ENCODE data around the gene ALOXE3. TPM values are rescaled to one million over a fixed set of nuclear protein-coding genes. Genes with fewer than 3 reads are reported as not detected.
"Not testable (repeated sequence)": the region's sequence is repeated elsewhere in the genome, so short reads cannot be mapped to it uniquely, and the experiment has no call there.

Gene ALOXE3
- polyA plus RNA-seq, 5 donors: not detected

DNA sequence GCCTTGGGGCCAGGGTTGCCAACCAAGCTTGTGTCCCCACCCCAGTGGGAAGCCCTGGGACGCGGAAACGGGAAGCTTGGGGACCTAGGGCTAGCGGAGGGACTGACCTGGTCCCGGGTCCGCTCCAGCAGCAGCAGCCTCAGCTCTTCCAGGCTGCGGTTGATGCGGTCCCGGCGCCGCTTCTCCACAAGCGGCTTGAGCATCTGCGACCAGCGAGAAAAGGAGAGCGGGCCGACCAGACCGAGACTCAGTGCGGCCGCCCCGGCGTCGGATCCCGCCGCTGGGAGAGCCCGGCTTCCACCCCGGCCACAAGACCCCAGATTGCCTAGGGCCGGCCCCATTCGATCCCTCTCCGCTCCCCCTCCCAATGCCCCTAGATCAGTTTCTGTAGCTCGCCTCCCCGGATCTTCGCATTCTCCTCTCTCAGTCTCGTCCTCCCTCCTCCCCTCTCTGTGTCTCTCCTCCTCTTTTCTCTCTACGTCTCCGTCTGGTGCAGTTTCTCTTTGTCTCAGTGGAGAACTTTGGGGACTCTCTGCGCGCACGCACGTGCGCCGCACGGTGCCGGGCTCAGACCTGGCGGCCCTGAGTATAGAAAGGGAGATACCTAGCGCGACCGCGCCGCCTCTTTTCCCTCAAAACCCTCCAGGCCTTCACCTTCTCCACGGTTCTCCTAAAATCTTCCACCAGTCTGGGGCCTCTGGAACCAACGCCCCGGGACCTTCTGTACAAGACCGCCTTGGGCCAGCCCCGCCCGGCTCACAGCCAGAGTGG is 4.8 kb upstream of the ALOXE3 start:
- DNase-seq: peak in 1 of 2 donors; percentile 15

DNA sequence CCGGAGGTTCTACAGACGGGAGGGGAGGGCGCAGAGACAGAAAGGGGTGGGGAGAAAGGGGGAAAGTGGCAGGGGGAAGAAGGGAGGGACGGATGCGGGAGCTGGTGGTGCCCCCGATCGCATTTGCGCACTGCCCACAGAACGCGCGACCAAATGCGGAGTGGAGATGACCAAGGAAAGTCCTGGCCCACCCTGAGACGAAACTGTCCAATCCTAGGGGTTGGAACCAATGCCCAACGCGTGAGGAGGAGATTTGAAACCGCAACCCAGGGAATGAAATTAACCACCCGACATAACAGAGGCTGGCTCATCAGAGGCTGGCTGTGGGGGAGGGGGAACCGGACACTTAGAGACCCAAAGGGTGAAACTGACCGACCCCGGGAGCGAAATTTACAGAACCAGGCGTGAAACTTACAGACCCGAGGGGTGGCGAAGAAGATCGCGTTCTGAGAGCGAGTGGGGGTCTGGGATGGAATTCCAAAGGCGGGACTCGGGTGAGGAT is 4.2 kb upstream of the ALOXE3 start:
- no peak for DNase-seq

DNA sequence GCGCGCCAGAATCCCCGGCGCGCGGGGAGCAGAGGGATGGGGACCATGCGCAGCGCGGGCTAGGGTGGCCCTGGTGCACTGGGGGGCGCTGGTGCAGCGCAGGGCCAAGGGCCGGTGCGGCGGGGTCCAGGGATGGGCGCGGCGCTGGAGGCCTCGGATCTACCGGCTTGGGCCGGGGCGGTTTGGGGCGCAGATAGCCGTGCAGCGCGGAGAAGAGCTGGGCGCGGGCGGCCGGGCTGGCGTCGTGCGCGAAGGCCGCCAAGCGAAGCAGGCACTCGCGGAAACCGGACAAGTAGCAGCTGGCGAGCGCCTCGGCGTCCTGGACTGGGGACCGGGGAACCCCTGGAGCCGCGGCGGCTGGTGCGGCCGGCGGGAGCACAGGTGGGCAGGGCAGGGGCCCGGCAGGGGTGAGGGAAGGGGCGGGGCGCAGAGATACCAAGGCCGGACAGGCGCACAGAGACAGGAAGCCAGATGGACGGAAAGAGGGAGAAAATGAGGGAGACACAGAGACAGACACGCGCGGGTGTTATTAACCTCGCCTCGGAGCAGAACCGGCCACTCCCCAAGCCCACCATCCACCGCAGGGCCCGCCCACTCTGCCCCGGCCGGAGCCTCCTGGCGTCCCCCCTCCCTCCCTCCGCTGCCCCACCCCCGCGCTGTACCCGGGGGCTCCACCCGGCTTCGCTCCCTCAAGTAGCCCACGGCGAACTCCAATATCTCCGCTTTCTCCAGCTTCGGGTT is 3.5 kb upstream of the ALOXE3 start:
- peak in 1 of 2 donors; percentile 56 for DNase-seq

DNA sequence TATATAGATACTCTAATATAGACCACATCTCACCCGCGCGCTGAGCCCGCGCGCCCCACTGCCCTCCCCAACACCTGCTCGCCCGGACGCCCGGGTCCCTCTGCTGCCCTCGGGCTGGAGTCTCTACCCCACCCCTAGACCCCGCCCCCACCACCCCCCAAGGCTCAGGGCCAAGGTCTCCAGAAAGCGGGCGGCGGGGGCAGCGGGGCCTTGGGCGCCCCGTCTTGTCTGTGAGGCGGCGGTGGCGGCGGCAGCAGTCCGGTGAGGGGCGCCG is 3.0 kb upstream of the ALOXE3 start:
- DNase-seq: no peak

DNA sequence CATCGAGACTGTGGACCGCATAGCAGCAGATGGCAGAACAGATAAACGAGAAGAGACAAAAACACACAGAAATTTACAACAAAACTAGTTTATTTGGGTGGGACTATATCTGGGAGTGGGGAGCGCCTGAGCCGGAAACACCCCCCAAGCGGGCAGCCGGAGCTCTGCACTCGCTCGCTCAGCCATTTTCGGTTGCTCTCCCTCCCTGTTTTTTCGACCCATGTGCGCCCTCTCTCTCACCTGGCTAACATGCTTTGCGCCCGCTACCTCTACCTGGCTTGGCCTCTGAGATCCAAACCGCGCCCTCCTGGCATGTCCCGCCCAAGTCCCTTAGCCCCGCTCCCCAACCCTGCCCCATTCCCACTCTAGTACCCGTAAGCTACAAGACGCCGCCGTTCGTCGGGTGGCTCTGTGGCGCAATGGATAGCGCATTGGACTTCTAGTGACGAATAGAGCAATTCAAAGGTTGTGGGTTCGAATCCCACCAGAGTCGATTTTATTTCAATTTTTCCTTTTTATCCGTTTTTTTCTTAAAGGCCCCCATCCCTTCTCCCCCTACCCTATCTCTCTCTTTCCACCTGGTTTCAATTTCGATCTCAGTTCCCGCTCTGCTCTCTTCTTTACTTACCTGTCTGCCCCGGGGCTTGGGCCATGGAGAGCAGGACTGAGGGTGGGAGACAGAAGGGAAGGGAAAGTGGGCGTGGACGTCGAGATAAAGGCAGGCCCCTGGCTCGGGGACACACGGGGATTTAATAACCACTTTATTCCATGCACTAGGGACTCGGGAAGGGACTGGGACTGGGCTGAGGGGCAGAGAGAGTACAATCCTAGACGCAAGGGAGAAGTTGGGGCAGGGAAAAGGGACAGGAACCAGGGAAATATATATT is 2.4 kb upstream of the ALOXE3 start:
- peak in 1 of 2 donors; percentile 39 for DNase-seq

DNA sequence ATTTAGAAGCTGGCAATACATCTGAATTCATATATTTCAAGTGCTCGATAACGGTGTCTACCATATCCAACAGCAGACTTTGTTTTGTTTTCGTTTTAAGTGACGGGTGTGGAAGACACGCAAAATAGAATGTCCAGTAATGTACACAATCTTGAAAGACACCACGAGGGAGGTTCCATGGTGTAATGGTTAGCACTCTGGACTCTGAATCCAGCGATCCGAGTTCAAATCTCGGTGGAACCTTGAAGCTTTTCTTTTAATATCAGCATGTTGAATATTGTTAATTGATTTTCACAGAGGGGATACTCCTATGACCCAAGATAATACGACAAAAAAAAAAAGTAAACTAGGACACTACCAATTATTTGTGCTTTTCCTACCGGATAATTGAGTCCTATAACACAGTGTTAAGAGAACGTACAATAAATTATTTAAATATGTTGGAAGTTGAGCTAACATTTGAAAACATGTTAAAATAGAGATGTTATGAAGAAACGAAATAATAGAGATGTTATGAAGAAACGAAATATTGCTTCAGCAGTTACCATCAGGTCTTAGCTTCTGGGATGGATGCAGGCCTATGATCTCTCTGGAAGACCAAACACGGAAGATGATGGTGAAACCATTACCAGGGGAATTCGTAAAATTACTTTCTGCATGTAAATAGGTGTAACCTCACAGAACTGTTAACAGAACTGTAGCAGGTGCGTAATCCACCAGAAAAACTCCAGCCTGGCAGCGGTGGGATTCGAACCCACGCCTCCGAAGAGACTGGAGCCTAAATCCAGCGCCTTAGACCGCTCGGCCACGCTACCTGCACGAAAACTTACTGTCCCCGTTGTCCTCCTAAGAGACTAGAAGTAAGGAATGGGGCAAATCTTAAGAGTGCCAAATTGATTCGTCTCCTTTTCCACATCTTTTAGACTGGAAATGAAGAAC is 1.5 kb upstream of the ALOXE3 start:
- peak; percentile 85 to 93 for DNase-seq

DNA sequence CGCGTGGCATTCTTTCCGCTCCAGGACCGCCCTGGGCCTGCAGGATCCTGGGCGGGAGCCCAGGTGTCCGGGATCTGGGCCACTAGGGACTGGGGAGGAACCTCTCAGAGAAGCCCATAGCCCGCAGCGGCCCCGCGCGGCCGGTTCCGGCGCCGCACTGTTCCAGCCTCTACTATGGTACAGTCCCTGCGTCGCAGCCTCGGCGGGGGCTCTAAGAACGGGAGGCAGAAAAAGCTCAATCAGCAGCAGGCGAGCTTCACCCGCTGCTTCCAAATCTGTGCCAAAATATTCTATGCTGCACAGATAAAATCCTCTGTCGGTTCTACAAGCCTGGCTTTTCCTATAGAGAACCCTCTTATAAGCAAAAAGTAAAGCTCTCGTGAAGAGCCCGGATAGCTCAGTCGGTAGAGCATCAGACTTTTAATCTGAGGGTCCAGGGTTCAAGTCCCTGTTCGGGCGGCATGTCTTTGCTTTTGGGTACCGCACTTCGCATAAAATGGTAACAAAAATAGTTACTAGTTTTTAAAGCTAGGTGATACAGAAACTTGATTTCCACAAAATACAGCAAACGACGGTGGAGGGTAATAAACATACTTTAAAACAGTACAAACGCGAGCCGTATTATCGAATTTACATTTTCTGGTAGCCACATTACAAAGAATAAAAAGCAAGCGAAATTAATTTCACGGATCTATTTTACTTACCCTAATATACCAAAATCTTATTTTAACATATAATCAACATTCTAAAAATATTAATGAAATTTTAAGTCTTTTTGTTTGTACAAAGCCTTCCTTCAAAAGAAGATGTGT is 661 bp upstream of the ALOXE3 start:
- peak; percentile 79 to 91 for DNase-seq

DNA sequence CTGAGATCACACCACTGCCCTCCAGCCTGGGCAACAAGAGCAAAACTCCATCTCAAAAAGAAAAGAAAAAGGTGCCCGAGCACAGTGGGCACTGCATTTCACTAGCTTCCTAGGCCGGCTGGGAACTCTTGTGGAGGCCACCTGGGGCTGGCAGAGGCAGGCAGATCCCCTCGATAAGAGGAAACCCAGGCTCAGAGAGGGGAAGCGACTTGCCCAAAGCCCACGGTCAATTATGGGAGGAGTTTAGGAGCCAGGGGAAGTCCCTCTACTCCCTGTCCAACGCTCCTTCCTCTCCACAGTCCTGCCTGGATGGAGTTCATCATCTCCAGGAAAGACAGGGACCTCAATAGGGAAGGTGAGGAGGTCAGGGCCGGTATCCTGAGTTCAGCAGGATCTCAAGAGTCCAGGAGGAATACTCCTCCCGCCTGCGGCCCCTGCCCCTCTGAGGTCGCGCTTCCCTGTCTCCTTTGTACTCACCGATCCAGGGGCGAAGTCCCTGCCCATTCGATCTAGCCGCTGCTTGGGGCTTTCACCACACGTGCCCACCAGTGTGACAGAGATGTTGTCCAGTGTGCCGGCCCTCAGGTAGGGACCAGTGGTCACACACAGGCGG is 841 bp downstream of the ALOXE3 start:
- DNase-seq: no peak

DNA sequence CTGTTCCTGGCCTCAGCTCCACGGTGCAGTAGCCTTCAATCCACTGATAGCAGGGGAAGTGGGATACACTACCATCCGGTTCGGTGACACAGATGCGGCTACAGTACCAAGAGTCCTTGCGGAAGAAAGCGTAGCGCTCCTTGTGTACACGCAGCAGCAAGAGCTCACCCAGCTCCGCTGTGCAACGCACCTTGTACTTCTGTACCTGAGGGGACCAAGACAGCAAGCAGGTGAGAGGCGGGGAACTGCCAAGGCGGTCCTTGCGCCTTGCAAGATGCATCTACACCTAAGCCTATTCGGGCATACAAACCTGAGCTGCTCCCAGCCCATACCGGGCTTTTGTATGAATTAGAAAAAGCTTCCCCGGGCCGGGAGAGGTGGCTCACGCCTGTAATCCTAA is 1.5 kb downstream of the ALOXE3 start:
- DNase-seq: no peak

DNA sequence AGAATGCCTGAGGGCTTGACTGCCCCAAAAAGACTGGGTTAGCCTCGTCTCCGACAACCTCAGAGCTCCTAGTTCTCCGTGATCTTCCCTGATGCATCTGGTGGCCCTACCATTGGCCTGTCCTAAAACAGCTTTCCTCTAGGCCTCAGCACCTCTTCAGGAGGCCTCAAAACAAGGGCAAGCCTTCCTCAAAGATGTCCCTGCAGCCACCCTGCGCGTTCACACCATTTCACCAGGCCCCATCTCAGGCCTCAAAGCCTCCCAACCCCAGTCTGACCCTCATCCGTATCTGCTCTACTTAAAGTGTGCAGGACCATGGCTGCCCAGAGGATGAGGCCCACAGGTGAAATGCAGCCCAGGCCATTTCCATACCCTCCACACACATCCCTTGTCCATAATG is 7.4 kb downstream of the ALOXE3 start:
- DNase-seq: no peak

DNA sequence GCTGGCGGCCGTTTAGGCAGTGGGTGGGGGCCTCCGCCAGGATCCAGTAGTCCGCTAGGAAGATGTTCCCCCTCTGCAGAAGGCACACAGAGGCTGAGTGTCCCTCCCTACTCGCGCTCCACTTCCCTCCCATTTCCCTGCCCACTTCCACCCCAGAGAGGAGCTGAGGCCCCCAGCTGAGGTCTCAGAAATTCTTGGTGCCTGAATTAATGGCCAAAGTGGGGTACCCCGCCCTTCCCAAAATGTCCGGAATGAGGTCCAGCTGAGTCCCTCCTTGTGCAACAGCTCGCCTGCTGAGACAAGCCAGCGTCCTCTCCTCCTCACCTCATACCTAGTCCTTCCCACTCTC is 7.9 kb downstream of the ALOXE3 start:
- DNase-seq: no peak

DNA sequence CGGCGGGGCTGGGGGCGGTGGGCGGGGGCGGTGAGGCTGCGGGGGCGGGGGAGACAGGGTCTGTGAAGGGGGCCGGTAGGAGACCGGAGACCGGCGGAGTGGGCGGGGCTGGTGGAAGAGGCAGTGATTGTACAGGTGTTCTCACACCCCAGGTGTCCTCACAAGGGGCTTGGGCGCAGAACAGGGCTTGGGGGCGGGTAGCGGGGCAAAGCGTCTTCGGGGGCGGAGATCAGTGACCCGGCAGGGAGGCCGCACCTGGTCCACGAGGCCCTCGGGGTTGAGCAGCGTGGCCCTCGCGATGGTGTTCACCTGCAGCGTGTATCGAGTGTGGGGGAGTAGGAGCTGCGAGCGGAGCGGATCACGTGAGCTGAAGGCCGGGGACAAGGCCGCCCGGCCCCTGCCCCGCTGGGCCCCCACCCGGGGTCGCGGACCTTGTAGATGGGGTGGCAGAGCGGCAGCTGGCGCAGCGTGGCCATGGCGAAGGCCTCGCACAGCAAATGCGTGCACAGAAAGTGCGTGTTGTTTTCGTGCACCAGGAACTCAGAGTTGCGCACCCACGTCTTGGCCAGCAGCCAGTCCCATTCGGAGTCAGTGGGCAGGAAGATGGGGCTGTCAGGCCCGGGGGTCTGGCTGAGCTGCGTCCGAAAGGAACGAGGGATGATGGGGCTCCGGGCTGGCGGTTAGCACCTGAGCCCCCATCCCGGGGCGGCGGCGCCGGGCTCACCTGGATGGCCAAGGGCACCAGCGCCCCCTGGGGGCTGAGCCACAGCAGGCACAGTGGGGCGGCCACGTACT is 8.5 kb downstream of the ALOXE3 start:
- peak; percentile 20 to 31 for DNase-seq

DNA sequence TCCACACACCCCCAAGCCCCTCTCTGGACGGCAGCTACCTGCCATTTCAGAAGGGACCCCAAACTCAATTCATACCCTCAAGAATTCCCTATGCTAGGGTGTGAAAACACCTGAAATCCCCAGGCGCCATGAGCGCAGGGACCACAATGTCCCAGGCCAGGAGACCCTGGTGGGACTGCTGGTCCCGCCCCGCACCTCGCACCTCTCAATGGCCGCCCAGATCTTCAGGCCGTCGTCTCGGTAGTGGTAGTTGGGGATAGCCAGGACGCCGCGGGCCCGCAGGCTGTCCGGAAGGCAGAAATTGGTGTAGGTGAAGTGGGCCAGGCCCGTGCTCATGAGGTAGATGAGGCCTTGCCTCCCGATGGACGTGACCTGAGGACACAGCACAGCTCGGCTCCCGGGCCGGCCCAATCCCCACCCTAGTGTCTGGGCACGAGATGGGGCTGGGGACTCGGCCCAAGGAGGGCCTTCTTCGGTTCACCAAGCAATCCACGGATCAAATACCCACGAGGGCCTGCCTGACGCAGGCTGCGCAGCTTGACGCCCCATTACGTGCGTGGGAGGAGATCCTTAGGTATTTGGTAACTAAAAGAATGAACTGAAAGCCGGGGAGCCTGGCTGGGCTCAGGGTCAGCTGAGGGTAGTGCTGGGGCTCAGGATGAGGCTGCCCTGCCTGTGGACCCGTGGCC is 9.2 kb downstream of the ALOXE3 start:
- no peak for DNase-seq

DNA sequence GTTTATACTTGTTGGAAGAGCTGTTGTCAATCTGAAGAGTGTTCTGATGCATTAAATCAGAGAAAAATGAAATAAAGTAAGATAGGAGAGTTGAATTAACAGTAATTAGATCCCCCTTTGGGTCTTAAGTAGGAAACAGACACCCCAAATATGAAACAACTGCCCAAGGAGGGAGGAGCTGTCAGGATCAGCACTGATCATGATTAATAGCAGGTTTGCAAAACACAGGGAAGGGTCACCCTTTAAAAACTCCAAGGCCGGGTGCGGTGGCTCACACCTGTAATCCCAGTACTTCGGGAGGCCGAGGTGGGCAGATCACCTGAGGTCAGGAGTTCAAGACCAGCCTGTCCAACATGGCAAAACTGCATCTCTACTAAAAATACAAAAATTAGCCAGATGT is 11.3 kb downstream of the ALOXE3 start:
- DNase-seq: not testable (repeated sequence)

DNA sequence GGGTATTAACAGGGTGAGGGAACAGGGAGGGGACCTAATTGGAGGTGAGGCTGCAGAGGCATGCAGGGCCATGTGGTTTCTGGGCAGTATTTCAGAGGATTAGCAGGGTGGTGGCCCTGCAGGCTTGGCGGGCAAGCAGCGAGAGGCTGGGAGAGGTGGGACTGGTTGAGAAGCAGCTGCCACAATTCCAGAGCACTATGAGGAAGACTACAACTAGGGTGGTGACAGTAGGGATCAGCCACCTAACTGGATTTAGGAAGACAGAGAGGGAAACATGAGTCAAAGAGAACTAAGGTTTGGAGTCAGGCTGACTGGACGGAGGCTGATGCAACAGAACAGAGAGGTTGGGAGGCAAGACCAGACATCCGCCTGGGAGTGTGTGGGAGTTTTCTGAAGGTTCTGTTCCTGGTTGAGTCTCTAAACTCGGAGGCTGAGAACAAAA is 12.3 kb downstream of the ALOXE3 start:
- no peak for DNase-seq

DNA sequence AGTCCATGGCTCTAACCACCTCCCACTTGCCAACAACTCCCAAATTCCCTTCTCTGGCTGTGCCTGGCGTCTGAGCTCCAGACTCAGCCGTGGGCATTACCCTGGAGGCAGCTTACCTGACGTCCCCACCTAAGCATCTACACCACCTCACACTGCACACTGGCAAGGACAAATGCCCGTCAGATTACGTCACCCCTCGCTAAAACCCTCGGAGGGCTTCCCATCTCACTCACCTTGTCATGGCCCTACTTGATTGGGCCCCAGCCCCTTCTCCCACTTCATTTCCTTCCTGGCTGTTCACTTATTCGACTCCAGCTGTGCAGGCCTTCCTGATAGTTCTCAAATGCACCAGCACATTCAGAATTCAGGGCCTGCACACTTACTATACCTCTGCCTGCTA is 13.4 kb downstream of the ALOXE3 start:
- DNase-seq: no peak

DNA sequence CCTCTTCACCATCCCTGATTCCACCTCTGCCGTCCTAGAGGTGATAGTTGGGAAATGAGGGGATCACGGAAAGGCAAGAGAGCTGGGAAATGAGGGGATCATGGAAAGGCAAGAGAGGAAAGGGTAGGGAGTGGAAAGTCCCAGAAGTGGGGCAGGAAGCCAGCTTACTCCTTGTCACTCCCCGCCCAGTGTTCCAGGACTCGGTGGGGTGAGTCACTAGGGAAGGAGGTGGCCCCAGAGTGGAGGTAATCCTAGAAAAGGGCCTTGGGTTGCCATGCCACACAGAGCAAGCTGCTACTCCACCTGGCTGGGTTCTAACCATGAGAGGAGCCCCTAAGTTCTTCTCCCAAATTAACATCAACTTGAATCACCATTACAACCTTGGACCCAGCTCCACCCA is 14.8 kb downstream of the ALOXE3 start:
- DNase-seq: no peak

DNA sequence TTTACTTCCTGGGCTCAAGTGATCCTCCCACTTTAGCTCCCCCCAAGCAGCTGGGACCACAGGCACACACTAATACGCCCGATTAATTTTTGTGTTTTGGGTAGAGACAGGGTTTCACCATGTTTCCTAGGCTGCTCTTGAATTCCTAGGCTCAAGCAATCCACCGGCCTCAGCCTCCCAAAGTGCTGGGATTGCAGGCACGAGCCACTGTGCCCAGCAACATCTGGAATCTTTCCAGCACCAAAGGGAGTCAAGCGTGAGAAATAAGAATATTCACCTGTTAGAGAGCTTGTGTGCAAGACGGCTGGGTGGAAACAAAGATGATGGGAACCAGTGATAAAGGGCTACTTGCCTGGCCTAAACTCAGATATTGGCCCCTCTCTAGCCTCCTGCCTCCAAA is 16.6 kb downstream of the ALOXE3 start:
- no peak for DNase-seq
